ENCODE measurements around the gene ADGRF1.
"Not testable (repeated sequence)": the region's sequence is repeated elsewhere in the genome, so short reads cannot be mapped to it uniquely, and the experiment has no call there.

The ADGRF1 gene

GRCh38 chr6:47042275-47042791 is at the start of gene ADGRF1:
ADGRF1 (minus strand) TSS chr6:47042332; CDS start chr6:47029061, 13,271 bp downstream.
- DNase-seq: no peak

GRCh38 chr6:47090881-47091280 is 48.7 kb upstream of the ADGRF1 start:
- DNase-seq: no peak

- DNase-seq: not testable (repeated sequence)
Observed at GRCh38 chr6:47089473-47089872, 47.3 kb upstream of the ADGRF1 start.

GRCh38 chr6:47086051-47086770 is 44.1 kb upstream of the ADGRF1 start:
- no peak for DNase-seq

- DNase-seq: no peak
Observed at GRCh38 chr6:47084610-47085009, 42.5 kb upstream of the ADGRF1 start.

- no peak for DNase-seq
Observed at GRCh38 chr6:47083586-47084047, 41.5 kb upstream of the ADGRF1 start.

GRCh38 chr6:47080083-47080596 is 38.0 kb upstream of the ADGRF1 start:
- DNase-seq: no peak

GRCh38 chr6:47079638-47080037 is 37.5 kb upstream of the ADGRF1 start:
- no peak for DNase-seq

- no peak for DNase-seq
Observed at GRCh38 chr6:47078991-47079390, 36.9 kb upstream of the ADGRF1 start.

GRCh38 chr6:47076422-47077344 is 34.6 kb upstream of the ADGRF1 start:
- DNase-seq: no peak

- no peak for DNase-seq
Observed at GRCh38 chr6:47075741-47076421, 33.7 kb upstream of the ADGRF1 start.

- no peak for DNase-seq
Observed at GRCh38 chr6:47075168-47075567, 33.0 kb upstream of the ADGRF1 start.

- DNase-seq: no peak
Observed at GRCh38 chr6:47073125-47074110, 31.3 kb upstream of the ADGRF1 start.

GRCh38 chr6:47072667-47073066 is 30.5 kb upstream of the ADGRF1 start:
- DNase-seq: no peak

- DNase-seq: no peak
Observed at GRCh38 chr6:47071681-47072080, 29.5 kb upstream of the ADGRF1 start.

GRCh38 chr6:47070461-47070860 is 28.3 kb upstream of the ADGRF1 start:
- DNase-seq: no peak

- no peak for DNase-seq
Observed at GRCh38 chr6:47069156-47069555, 27.0 kb upstream of the ADGRF1 start.

GRCh38 chr6:47066418-47066817 is 24.3 kb upstream of the ADGRF1 start:
- no peak for DNase-seq

GRCh38 chr6:47064274-47064673 is 22.1 kb upstream of the ADGRF1 start:
- no peak for DNase-seq

- DNase-seq: no peak
Observed at GRCh38 chr6:47062346-47062745, 20.2 kb upstream of the ADGRF1 start.

All from CD4-positive, alpha-beta T cell treated with Interleukin-21 for 1 hour (primary cell).